Thymus (tissue), 14 donors: Measurements from ENCODE around the gene IZUMO4. TPM values are rescaled to one million over a fixed set of nuclear protein-coding genes. Genes with fewer than 3 reads are reported as not detected.
A peak's percentile ranks its signal among the peaks of the same experiment; 100 is the strongest.

Experiments
- DNase-seq, 9 donors: peaks; one replicate each; pipeline ENCODE4 v3.0.0-alpha.2; 2013; ENCODE audit warnings: low spot score in 9 of 9, low read depth in 6 of 9, missing footprints in 1 of 9
- H3K27ac ChIP-seq, 2 donors: one replicate each; pipeline ENCODE4 v1.5.1; 2013; ENCODE audit warnings: control low read depth in 1 of 2, low read depth in 1 of 2, low read length in 1 of 2, mild to moderate bottlenecking in 1 of 2, moderate library complexity in 1 of 2
- H3K27me3 ChIP-seq, 2 donors: one replicate each; pipeline ENCODE4 v1.5.1; 2013; ENCODE audit warnings: low read length in 1 of 2; ENCODE audit not compliant: control insufficient read depth in 2 of 2, insufficient read depth in 1 of 2
- H3K36me3 ChIP-seq, 2 donors: one replicate each; pipeline ENCODE4 v1.5.1; 2013; ENCODE audit warnings: low read length in 1 of 2, mild to moderate bottlenecking in 1 of 2, moderate library complexity in 1 of 2; ENCODE audit not compliant: control insufficient read depth in 2 of 2, insufficient read depth in 2 of 2
- H3K4me1 ChIP-seq, 2 donors: one replicate each; pipeline ENCODE4 v1.5.1; 2013; ENCODE audit warnings: low read length in 2 of 2; ENCODE audit not compliant: control insufficient read depth in 2 of 2, insufficient read depth in 2 of 2
- H3K4me3 ChIP-seq, 2 donors: one replicate each; pipeline ENCODE4 v1.5.1; 2013; ENCODE audit warnings: low read length in 2 of 2, control low read depth in 1 of 2, mild to moderate bottlenecking in 1 of 2
- H3K9me3 ChIP-seq, 2 donors: one replicate each; pipeline ENCODE4 v1.5.1; 2013; ENCODE audit warnings: low read length in 1 of 2, mild to moderate bottlenecking in 1 of 2; ENCODE audit not compliant: control insufficient read depth in 2 of 2, insufficient read depth in 1 of 2
- WGBS: extraction: QIAGEN DNeasy Blood & Tissue Kit; methylation state at CpG from one replicate; pipeline ENCODE4 v1.1.7; 2013; 5-methylcytosine and 5-hydroxymethylcytosine counted together
- long read RNA-seq, 10 donors: transcript quantifications; one replicate each; lab custom pipeline, GENCODE V29; 2026
- polyA plus RNA-seq: library from polyadenylated mRNA; stranded (reverse); fragments of 200-250 nt; gene quantifications from one replicate; pipeline ENCODE4 v1.2.3, GENCODE V29; 2013
- total RNA-seq: library from RNA; stranded (reverse); fragments of 120-200 nt; gene quantifications from one replicate; pipeline ENCODE4 v1.2.4, GENCODE V29; 2013
- donor health status: healthy.

The IZUMO4 gene
- total RNA-seq = 5.1 TPM
- polyA plus RNA-seq = 37.8 TPM
- long read RNA-seq, donor 1 = 0 reads
- long read RNA-seq, donor 2 = 0 reads
- long read RNA-seq, donor 3, partial matches to known transcripts = 29 of 30 reads
- long read RNA-seq, donor 3, other reads (novel, unspliced or antisense) = 0 of 30 reads
- long read RNA-seq, donor 4 = 0 reads
- long read RNA-seq, donor 5, partial matches to known transcripts = 0 of 2 reads
- long read RNA-seq, donor 5, other reads (novel, unspliced or antisense) = 0 of 2 reads
- long read RNA-seq, donor 6 = 0 reads
- long read RNA-seq, donor 7 = 0 reads
- long read RNA-seq, donor 8, partial matches to known transcripts = 9 of 9 reads
- long read RNA-seq, donor 8, other reads (novel, unspliced or antisense) = 0 of 9 reads
- long read RNA-seq, donor 9, partial matches to known transcripts = 0 of 1 reads
- long read RNA-seq, donor 9, other reads (novel, unspliced or antisense) = 0 of 1 reads
- long read RNA-seq, donor 10 = 0 reads

GRCh38 chr19:2096480-2097202, at the start of gene IZUMO4:
Gene IZUMO4, plus strand, starts transcription at chr19:2096915. Its CDS starts 31 bp downstream, at chr19:2096946.
- WGBS = under 1% methylated on average over 69 of the region's 70 CpGs
- H3K9me3 ChIP-seq = no peaks in the 10 kb centered on the region
- H3K4me1 ChIP-seq = peaks cover 29 to 49% of the 10 kb centered on the region in 2 donors
- peak; percentile 80 to 98 (median 97) for DNase-seq
- peak within 1 kb of the TSS; percentile 71 to 86 for H3K4me3 ChIP-seq
- H3K27ac ChIP-seq = peak within 1 kb of the TSS; percentile 83 to 91
- H3K27me3 ChIP-seq = no peaks in the 10 kb centered on the region
- H3K36me3 ChIP-seq = peaks cover 33 to 34% of the 10 kb centered on the region in 2 donors

- WGBS = 94% methylated on average over 6 of the region's 6 CpGs
- no peak overlapping the region for H3K27ac ChIP-seq
- peaks cover 56 to 75% of the 10 kb centered on the region in 2 donors for H3K4me1 ChIP-seq
- no peak for DNase-seq
- H3K36me3 ChIP-seq = peaks cover 52 to 66% of the 10 kb centered on the region in 2 donors
- H3K9me3 ChIP-seq = peaks cover 0 to 7% of the 10 kb centered on the region in 2 donors
- H3K27me3 ChIP-seq = no peaks in the 10 kb centered on the region
- no peak overlapping the region for H3K4me3 ChIP-seq
These were observed 49.7 kb upstream of the IZUMO4 start for GRCh38 chr19:2047076-2047448.

- Histone ChIP-seq H3K27me3 (no peaks in the 10 kb centered on the region), H3K4me3 (peak overlapping the region in 1 of 2 donors; percentile 19), H3K36me3 (peaks cover 48 to 62% of the 10 kb centered on the region in 2 donors), H3K4me1 (peaks cover 55 to 76% of the 10 kb centered on the region in 2 donors), H3K27ac (no peak overlapping the region), H3K9me3 (peaks cover 0 to 3% of the 10 kb centered on the region in 2 donors)
- DNase-seq = no peak
- 91% methylated on average over 22 of the region's 22 CpGs for WGBS
These were observed 49.1 kb upstream of the IZUMO4 start for GRCh38 chr19:2047449-2048103.

GRCh38 chr19:2048104-2048958, 48.4 kb upstream of the IZUMO4 start:
- Histone ChIP-seq H3K4me3 (peak overlapping the region in 1 of 2 donors; percentile 96), H3K27ac (no peak overlapping the region), H3K9me3 (no peaks in the 10 kb centered on the region), H3K4me1 (peaks cover 51 to 76% of the 10 kb centered on the region in 2 donors), H3K27me3 (no peaks in the 10 kb centered on the region), H3K36me3 (peaks cover 44 to 54% of the 10 kb centered on the region in 2 donors)
- 94% methylated on average over 17 of the region's 17 CpGs for WGBS
- no peak for DNase-seq

- peaks cover 43 to 51% of the 10 kb centered on the region in 2 donors for H3K36me3 ChIP-seq
- WGBS = 92% methylated on average over 27 of the region's 27 CpGs
- DNase-seq = no peak
These were observed 47.6 kb upstream of the IZUMO4 start for GRCh38 chr19:2048959-2049740.

GRCh38 chr19:2049741-2050348, 46.9 kb upstream of the IZUMO4 start:
- H3K4me3 ChIP-seq = peak overlapping the region; percentile 94 to 96
- H3K9me3 ChIP-seq = no peaks in the 10 kb centered on the region
- peak overlapping the region; percentile 87 to 90 for H3K27ac ChIP-seq
- WGBS = 2% methylated on average over 16 of the region's 16 CpGs
- H3K27me3 ChIP-seq = no peaks in the 10 kb centered on the region
- peak in 2 of 9 donors; percentile 73 to 83 for DNase-seq
- H3K4me1 ChIP-seq = peaks cover 41 to 67% of the 10 kb centered on the region in 2 donors
- H3K36me3 ChIP-seq = peaks cover 37 to 44% of the 10 kb centered on the region in 2 donors

More at GRCh38 chr19:2048959-2049740, 47.6 kb upstream of the IZUMO4 start:
- Histone ChIP-seq H3K4me3 (peak overlapping the region; percentile 94 to 96), H3K4me1 (peaks cover 47 to 70% of the 10 kb centered on the region in 2 donors), H3K27me3 (no peaks in the 10 kb centered on the region), H3K9me3 (no peaks in the 10 kb centered on the region), H3K27ac (peak overlapping the region; percentile 75 to 87)

- Histone ChIP-seq H3K27ac (peak overlapping the region; percentile 87 to 90), H3K4me3 (peak overlapping the region; percentile 94 to 96), H3K9me3 (no peaks in the 10 kb centered on the region), H3K4me1 (peaks cover 40 to 66% of the 10 kb centered on the region in 2 donors), H3K27me3 (no peaks in the 10 kb centered on the region), H3K36me3 (peaks cover 34 to 38% of the 10 kb centered on the region in 2 donors)
- peak in 1 of 9 donors; percentile 40 for DNase-seq
- WGBS = under 1% methylated on average over 49 of the region's 49 CpGs
These were observed 46.2 kb upstream of the IZUMO4 start for GRCh38 chr19:2050349-2050990.
